Measurements from ENCODE around the gene ACO1.

- TF ChIP-seq TAF1 (IDR thresholded peaks at IDR 0.05; ENCODE audit: borderline replicate concordance, low read depth, low read length) (no peak), POLR2A (IDR thresholded peaks at IDR 0.05; ENCODE audit: low read depth, low read length) (no peak), POLR2AphosphoS5 (IDR thresholded peaks at IDR 0.05; ENCODE audit: low read depth, low read length) (no peak)
Observed at GRCh38 chr9:32427111-32427873, 42.8 kb downstream of the ACO1 start.
